Measurements from ENCODE around the gene CCR8. TPM values are rescaled to one million over a fixed set of nuclear protein-coding genes. Genes with fewer than 3 reads are reported as not detected.

The CCR8 gene
- total and polyA plus RNA-seq, 2 donors (not counting 1 experiment from before 2014, with no cell fraction given): not detected

DNA sequence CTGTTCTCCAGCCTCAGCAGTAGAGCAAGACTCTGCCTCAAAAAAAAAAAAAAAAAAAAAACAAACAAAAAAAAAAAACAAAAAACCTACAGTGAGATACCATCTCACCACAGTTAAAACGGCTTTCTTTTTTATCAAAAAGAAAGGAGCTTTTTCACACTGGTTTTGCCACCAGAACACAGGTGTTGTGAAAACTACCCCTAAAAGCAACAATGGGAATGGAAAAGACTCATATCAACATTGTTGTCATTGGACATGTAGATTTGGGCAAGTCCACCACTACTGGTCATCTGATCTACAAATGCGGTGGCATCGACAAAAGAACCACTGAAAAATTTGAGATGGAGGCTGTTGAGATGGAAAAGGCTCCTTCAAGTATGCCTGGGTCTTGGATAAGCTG lies 28.8 kb downstream of the CCR8 start:
- Histone ChIP-seq H3K9me3 (ENCODE audit: control insufficient read depth, insufficient read depth, low read depth, low read length) (no peaks in the 10 kb centered on the region), H3K79me2 (ENCODE audit: control insufficient read depth, insufficient read depth, low read length) (no peaks in the 10 kb centered on the region), H3K36me3 (ENCODE audit: control insufficient read depth, insufficient read depth, low read length) (no peaks in the 10 kb centered on the region), H3K27me3 (ENCODE audit: control insufficient read depth, insufficient read depth, low read length) (no peaks in the 10 kb centered on the region), H3K4me2 (ENCODE audit: extremely low read depth, insufficient read depth, low read length) (no peak overlapping the region), H3K9ac (ENCODE audit: insufficient read depth, low read length) (no peak overlapping the region), H2AFZ (ENCODE audit: low read length) (no peak overlapping the region), H3K4me3 (replicated peaks in 1 of 4; ENCODE audit: control extremely low read depth in 1 of 4, insufficient read depth in 1 of 4, low read depth in 3 of 4, low read length in 4 of 4) (no peak overlapping the region), H3K27ac (ENCODE audit: insufficient read depth, low read length) (no peak overlapping the region), H4K20me1 (ENCODE audit: control insufficient read depth, extremely low read depth, insufficient read depth, low read length) (no peaks in the 10 kb centered on the region), H3K4me1 (ENCODE audit: control insufficient read depth, extremely low read depth, insufficient read depth, low read length) (no peaks in the 10 kb centered on the region)
- TF ChIP-seq EZH2 (IDR thresholded peaks at IDR 0.05; ENCODE audit: low read length, missing control alignments): no peak
- no peak for TF ChIP-seq CTCF (conservative IDR thresholded peaks at IDR 0.05 in 1 of 2, IDR thresholded peaks at IDR 0.05 in 1 of 2; ENCODE audit: low read depth in 1 of 2, low read length in 2 of 2)
- no peak for DNase-seq (ENCODE audit: low read depth in 2 of 2)

- Histone ChIP-seq H3K27me3 (ENCODE audit: control insufficient read depth, insufficient read depth, low read length) (no peaks in the 10 kb centered on the region), H2AFZ (ENCODE audit: low read length) (no peak overlapping the region), H3K4me1 (ENCODE audit: control insufficient read depth, extremely low read depth, insufficient read depth, low read length) (no peaks in the 10 kb centered on the region), H3K9me3 (ENCODE audit: control insufficient read depth, insufficient read depth, low read depth, low read length) (no peaks in the 10 kb centered on the region), H4K20me1 (ENCODE audit: control insufficient read depth, extremely low read depth, insufficient read depth, low read length) (no peaks in the 10 kb centered on the region), H3K36me3 (ENCODE audit: control insufficient read depth, insufficient read depth, low read length) (no peaks in the 10 kb centered on the region), H3K4me2 (ENCODE audit: extremely low read depth, insufficient read depth, low read length) (no peak overlapping the region), H3K9ac (ENCODE audit: insufficient read depth, low read length) (no peak overlapping the region), H3K27ac (ENCODE audit: insufficient read depth, low read length) (no peak overlapping the region), H3K79me2 (ENCODE audit: control insufficient read depth, insufficient read depth, low read length) (no peaks in the 10 kb centered on the region), H3K4me3 (replicated peaks in 1 of 4; ENCODE audit: control extremely low read depth in 1 of 4, insufficient read depth in 1 of 4, low read depth in 3 of 4, low read length in 4 of 4) (no peak overlapping the region)
- DNase-seq (ENCODE audit: low read depth in 2 of 2): no peak
- TF ChIP-seq CTCF (conservative IDR thresholded peaks at IDR 0.05 in 1 of 2, IDR thresholded peaks at IDR 0.05 in 1 of 2; ENCODE audit: low read depth in 1 of 2, low read length in 2 of 2) (no peak), EZH2 (IDR thresholded peaks at IDR 0.05; ENCODE audit: low read length, missing control alignments) (no peak)
These were observed 31.9 kb downstream of the CCR8 start for GRCh38 chr3:39361252-39361927.

DNA sequence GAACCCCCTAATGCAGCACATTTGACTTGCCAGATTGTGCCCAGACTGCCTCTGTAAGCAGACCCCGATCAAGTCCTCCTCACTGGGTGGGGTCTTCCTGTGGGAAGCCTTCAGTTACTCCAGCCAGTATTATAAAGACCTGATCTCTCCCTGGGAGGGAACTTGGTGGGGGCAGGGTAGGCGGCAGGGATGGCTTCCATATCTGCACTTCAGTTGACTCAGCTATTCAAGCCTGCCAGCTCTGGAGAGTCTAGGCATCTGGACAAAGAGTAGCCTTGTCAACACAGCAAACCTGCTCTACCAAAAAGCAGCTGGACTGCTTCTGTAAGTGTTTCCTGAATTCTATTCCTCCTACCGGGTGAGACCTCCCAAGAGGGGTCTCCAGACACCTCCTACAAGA lies 32.7 kb downstream of the CCR8 start:
- H3K9me3 ChIP-seq (ENCODE audit: control insufficient read depth, insufficient read depth, low read depth, low read length): no peaks in the 10 kb centered on the region
- H3K36me3 ChIP-seq (ENCODE audit: control insufficient read depth, insufficient read depth, low read length): no peaks in the 10 kb centered on the region
- H3K9ac ChIP-seq (ENCODE audit: insufficient read depth, low read length): no peak overlapping the region
- no peak overlapping the region for H3K4me2 ChIP-seq (ENCODE audit: extremely low read depth, insufficient read depth, low read length)
- H3K27me3 ChIP-seq (ENCODE audit: control insufficient read depth, insufficient read depth, low read length): no peaks in the 10 kb centered on the region
- no peak for DNase-seq (ENCODE audit: low read depth in 2 of 2)
- no peak overlapping the region for H3K4me3 ChIP-seq (replicated peaks in 1 of 4; ENCODE audit: control extremely low read depth in 1 of 4, insufficient read depth in 1 of 4, low read depth in 3 of 4, low read length in 4 of 4)
- H2AFZ ChIP-seq (ENCODE audit: low read length): no peak overlapping the region
- no peaks in the 10 kb centered on the region for H3K4me1 ChIP-seq (ENCODE audit: control insufficient read depth, extremely low read depth, insufficient read depth, low read length)
- no peaks in the 10 kb centered on the region for H4K20me1 ChIP-seq (ENCODE audit: control insufficient read depth, extremely low read depth, insufficient read depth, low read length)
- no peaks in the 10 kb centered on the region for H3K79me2 ChIP-seq (ENCODE audit: control insufficient read depth, insufficient read depth, low read length)
- no peak overlapping the region for H3K27ac ChIP-seq (ENCODE audit: insufficient read depth, low read length)
- TF ChIP-seq CTCF (conservative IDR thresholded peaks at IDR 0.05 in 1 of 2, IDR thresholded peaks at IDR 0.05 in 1 of 2; ENCODE audit: low read depth in 1 of 2, low read length in 2 of 2) (no peak), EZH2 (IDR thresholded peaks at IDR 0.05; ENCODE audit: low read length, missing control alignments) (no peak)

Data from fibroblast of lung (primary cell).